NCI-H446 (cell line): ENCODE data around the gene CASQ1.

ENCODE experiments used
- DNase-seq, 2 experiments: peaks; one replicate each; lab custom pipeline; 2025; lab: John Stamatoyannopoulos, UW

The CASQ1 gene

GRCh38 chr1:160189649-160190625 lies at the start of gene CASQ1:
Gene CASQ1 (plus strand): TSS chr1:160190575. CDS start chr1:160190752, 177 bp downstream.
- DNase-seq = peak; percentile 25 to 81

GRCh38 chr1:160143695-160144094 lies 46.7 kb upstream of the CASQ1 start:
- no peak for DNase-seq

DNA sequence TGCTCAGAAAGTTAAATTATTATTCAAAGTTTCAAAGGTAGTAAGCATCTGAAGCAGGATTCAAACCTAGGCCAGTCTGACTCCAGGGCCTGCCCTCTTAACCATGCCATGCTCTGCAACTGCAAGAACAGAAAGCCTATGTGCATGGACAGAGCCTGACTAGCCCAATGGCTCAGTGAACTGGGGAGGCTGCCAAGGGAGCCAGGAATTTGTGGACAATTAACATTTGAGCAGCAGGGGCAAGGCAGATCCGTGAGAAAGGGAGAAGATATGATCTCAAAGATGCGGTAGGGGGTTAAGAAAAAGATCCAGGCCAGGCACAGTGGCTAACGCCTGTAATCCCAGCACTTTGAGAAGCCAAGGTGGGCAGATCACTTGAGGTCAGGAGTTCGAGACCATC lies 45.5 kb upstream of the CASQ1 start:
- DNase-seq = no peak

- DNase-seq = no peak
Observed at GRCh38 chr1:160146107-160146506, 44.3 kb upstream of the CASQ1 start.

DNA sequence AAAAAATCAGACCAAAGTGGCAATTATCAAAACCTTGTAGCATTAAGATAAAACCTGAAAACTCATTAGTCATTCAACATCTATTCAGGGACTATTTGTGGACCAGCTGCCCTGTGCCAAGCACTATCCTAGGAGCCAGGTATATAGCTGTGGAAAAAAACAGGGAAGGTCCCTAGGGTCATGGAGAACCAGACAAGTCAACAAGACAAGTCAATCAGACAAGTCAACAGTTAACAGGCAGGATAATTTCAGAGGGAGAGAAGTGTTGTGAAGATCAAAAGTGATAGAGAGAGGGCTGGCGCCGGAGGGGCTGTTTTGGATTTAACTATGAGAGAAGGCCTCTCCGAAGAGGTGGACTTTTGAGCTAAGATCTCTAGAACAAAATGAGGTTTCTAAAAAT lies 42.3 kb upstream of the CASQ1 start:
- DNase-seq = no peak

GRCh38 chr1:160149233-160149632 lies 41.1 kb upstream of the CASQ1 start:
- DNase-seq = no peak

DNA sequence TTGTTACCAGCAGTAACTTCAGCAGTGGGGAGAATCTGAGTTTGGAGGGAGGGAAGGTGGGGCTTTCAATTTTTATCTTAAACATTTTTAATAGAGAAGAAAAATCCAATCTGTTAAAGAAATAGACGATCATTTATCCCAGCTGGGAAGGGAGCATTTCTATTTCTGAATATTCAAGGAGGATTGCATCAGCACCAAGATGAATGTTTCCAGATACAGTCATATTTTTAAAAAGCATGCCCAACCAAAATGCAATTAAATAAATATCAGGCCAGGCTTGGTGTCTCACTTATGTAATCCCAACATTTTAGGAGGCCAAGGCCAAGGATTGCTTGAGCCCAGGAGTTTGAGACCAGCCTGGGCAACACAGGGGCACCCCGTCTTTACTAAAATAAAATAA lies 40.7 kb upstream of the CASQ1 start:
- no peak for DNase-seq

DNA sequence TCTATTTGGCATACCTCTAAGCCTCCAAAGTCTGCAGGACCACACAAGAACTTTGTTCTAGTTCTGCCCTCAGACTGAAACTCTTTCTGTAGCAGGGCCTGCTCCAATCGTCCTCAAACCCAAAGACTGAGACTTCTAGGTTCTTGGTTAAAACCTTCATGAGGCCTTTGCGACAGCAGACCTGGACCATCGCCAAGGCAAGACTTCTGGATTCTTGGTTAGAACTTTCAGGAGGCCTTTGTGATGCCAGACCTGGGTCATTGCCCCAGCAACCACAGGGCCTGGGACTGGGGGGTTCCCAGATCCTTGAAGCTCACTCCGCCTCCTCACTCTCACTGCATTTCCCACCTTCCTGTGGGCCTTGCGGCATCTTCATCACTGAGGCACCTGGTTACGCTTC lies 39.1 kb upstream of the CASQ1 start, which contains the start of gene ATP1A4:
Gene ATP1A4 (plus strand): TSS at position 301 of the 400 bp plus-strand sequence. CDS start 438 bp downstream, outside the sequence.
- no peak for DNase-seq

DNA sequence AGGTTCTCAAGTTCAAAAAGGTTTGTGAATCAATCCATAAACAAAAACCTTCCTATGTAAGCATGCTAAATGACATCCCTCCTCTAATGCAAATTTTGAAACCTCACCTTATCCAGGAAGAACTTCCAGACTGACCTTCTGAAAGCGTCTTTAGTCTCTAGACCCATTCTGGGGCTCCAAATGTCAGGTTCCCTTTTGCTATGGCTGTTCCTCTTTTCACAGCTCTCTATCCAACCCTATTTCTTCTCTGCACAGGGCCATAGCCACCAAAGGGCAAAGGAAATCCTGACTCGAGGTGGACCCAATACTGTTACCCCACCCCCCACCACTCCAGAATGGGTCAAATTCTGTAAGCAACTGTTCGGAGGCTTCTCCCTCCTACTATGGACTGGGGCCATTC lies 35.6 kb upstream of the CASQ1 start:
- DNase-seq = no peak

GRCh38 chr1:160156361-160156760 lies 34.0 kb upstream of the CASQ1 start:
- DNase-seq = no peak

DNA sequence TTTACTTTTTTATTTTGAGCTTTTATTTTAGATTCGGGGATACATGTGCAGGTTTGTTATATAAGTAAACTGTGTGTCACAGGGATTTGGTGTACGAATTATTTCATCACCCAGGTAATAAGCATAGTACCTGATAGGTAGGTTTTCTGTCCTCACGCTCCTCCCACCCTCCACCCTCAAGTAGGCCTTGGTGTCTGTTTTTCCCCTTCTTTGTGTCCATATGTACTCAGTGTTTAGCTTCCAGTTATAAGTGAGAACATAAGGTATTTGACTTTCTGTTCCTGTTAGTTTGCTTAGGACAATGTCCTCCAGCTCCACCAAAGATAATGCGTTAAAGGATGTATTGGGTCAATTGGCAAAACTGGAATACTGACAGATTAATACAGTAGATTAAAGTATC lies 33.2 kb upstream of the CASQ1 start:
- no peak for DNase-seq

DNA sequence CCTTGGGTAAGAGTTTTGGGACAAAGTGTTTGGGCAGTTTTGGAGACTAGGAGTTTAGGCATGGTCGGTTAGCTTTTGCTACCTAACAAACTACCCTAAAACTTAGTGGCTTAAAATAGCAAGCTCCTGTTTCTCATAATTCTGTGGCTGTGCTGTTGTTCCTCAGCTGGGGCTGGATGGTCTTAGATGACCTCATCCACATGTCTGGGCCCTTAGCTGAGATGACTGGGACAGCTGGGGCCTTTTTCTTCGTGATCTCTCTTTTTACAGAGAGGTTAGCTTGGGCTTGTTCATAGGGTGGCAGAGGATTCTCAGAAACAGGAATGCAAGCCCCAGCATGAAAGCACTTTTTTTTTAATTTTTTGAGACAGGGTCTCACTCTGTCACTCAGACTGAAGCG lies 32.3 kb upstream of the CASQ1 start:
- DNase-seq = no peak

DNA sequence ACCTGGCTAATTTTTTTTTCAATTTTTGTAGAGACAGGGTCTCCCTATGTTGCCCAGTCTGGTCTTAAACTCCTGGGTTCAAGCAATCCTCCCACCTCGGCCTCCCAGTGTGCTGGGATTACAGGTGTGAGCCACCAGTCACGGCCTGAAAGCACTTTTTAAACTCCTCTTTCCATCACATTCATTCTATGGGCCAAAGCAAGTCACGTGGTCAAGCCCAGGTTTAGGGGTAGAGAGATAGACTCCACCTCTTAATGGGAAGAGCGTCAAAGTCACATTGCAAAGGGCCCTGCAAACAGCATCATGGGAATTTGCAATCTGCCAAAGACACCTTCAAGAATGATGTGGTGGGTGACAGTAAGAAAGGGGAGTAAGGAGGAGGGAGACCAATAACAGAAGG lies 31.8 kb upstream of the CASQ1 start:
- no peak for DNase-seq

DNA sequence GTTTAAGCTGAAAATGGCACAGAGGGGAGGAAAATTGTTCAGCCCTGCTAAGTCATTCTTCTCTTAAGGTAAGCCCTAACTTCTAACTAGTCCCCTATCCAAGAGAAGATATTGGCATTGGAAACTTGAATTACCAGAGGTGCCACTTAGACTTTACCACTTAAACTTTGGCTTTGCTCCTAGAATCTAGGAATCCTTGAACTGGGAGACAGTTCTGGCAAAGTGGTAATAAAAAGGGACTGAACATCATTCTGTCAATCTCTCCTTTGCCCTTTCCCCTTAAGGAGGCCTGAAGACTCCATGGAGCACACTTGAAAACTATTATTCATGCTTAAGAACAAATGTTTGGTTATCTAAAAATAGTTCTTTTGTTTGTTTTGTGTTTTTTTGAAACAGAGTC lies 30.5 kb upstream of the CASQ1 start:
- no peak for DNase-seq

DNA sequence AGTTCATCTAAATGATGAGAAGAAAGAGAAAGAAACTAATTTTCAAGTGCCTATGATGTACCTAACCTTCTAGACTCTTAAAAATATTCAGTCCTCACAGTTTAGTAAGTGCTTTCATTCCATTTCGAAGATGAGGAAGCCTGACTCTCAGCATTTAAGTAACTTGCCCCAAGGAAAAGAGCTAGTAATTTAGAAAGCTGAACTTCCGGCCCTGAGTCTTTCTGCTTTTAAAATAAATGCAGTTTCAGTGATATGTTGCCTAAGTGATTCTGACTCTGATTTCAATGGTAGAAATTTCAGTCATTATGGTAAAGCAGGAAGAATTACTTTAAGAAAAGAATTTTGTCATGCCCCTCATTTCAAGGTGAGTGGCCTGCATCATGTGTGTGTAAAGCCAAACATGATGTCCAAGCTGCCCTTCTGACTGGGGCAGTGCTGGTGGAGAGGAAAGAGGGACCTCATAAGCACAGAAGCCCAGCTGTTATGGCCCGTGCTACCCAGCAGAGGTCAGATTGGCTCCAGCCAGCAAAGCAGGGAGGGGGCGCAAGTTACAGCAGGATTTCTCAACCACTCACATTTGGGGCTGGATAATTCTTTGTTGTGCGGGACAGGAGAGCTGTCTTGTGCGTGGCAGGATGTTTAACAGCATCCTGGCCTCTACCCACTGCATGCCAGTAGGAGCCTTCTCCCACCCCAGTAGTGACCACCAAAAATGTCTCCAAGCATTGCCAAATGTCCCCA lies 28.2 kb upstream of the CASQ1 start:
- no peak for DNase-seq

DNA sequence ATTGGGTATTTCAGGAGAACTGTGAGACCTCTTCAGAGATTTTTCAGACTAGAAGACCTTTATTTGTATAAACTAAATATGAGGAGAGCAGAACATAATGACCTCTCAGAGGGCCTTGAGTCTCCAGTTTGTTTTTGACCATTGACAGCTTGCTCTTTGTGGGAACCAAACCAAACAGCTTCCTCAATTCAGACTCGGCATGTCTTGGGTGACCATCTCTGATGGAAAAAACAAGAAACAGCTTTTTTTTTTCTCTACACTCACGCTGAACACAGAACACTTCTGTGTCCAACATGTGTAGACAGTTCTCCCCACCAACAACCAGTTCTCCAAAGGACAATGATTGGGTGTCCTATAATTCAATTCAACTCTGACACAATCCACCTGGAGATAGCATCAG lies 27.4 kb upstream of the CASQ1 start:
- no peak for DNase-seq

GRCh38 chr1:160163615-160164014 lies 26.8 kb upstream of the CASQ1 start:
- DNase-seq = no peak

GRCh38 chr1:160164121-160164520 lies 26.3 kb upstream of the CASQ1 start:
- no peak for DNase-seq

GRCh38 chr1:160166166-160166868 lies 24.1 kb upstream of the CASQ1 start:
- no peak for DNase-seq

DNA sequence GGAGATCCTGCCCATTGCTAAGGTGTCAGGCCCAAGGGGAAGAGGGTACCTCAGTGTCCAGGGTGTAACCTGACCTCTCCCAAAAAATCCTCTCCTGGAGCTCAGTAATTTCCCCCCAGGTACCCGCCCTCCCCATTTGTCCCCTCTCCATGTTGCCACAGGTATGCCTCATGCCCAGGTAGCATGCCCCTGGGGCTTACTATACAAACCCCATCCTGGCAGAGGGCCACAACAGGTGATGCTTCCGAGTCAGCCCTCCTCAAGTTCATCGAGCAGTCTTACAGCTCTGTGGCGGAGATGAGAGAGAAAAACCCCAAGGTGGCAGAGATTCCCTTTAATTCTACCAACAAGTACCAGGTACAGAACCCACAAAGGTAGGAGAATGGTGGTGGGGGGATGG lies 23.3 kb upstream of the CASQ1 start:
- DNase-seq = no peak

DNA sequence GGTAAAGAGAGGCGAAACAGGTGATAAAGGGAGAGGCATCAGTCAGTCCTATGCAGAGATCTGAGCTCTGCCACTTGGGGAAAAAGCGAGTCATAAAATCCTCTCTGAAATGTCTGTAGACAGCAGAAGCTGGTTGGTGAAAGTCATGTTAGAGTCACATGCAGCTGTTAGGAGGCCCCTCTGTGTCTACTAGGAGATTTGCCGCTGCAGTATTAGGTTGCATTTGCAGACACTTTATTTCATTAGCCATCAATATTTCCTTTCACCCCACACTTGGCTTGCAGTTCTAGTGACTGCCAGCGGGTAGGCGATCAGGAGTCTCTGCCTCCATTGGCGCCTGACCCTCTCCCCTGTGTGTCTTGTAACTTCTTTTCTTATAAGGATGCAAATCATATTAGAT lies 22.8 kb upstream of the CASQ1 start:
- no peak for DNase-seq

DNA sequence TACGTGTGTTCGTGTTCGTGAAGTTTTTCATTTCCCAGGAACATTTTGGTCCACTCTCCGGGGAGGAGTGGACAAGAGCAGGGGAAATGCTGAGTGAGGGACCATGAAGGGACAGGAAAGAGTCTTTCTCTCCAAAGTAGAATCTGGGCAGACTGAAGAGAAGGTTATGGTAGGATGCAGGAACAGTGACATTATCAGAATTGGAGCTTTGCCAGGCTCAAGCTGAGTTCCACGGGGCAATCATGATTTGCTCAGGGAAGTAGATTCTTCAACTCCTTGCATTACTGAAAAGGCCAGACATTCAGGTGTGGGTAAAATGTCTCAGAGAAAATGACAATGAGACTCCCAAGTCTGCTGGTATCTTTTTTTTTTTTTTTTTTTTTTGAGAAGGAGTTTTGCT lies 22.4 kb upstream of the CASQ1 start:
- DNase-seq = no peak
